ENCODE measurements around the gene CAPN12. TPM values are rescaled to one million over a fixed set of nuclear protein-coding genes. Genes with fewer than 3 reads are reported as not detected.

Gene CAPN12
- polyA plus RNA-seq, 1 of the 3 experiments (the other 2 are of a cell fraction): 3.0 TPM

- no peak overlapping the region for H3K27ac ChIP-seq (ENCODE audit: low read depth in 2 of 2, low read length in 1 of 2)
- CTCF ChIA-PET: interaction anchor here (1.1 to 1.2 kb wide), 2 partner anchors 13 to 186 kb away, joined by 3 to 4 read pairs; no protein-coding TSS in a partner anchor
- H3K9me3 ChIP-seq: no peaks in the 10 kb centered on the region
- no peak overlapping the region for H2AFZ ChIP-seq (ENCODE audit: low read depth)
- 86% methylated on average over 8 of the region's 20 CpGs for WGBS (ENCODE audit: low lambda C conversion rate)
- H3K9me2 ChIP-seq: no peaks in the 10 kb centered on the region
- POLR2A ChIA-PET: no interaction called here
- H3K27me3 ChIP-seq (ENCODE audit: insufficient read depth): no peaks in the 10 kb centered on the region
- H3K4me2 ChIP-seq: no peak overlapping the region
- H3K36me3 ChIP-seq (replicated peaks in 1 of 2; ENCODE audit: control insufficient read depth in 1 of 2, insufficient read depth in 2 of 2, low read length in 1 of 2): no peaks in the 10 kb centered on the region
- no peak overlapping the region for H3K4me3 ChIP-seq (ENCODE audit: low read depth in 2 of 2, low read length in 1 of 2)
- no peaks in the 10 kb centered on the region for H4K20me1 ChIP-seq (ENCODE audit: insufficient read depth)
- TF ChIP-seq JUND (IDR thresholded peaks at IDR 0.05): no peak
- no peak for TF ChIP-seq POLR2AphosphoS5 (IDR thresholded peaks at IDR 0.05; ENCODE audit: low read depth, low read length)
- TF ChIP-seq RXRA (IDR thresholded peaks at IDR 0.05; ENCODE audit: borderline replicate concordance, low read depth): no peak
- peak; percentile 14 for DNase-seq
- no peaks in the 10 kb centered on the region for H3K4me1 ChIP-seq (ENCODE audit: control insufficient read depth in 1 of 2, insufficient read depth in 2 of 2, low read depth in 1 of 2, low read length in 1 of 2)
- H3K9ac ChIP-seq: no peak overlapping the region
- no peaks in the 10 kb centered on the region for H3F3A ChIP-seq (replicated peaks; ENCODE audit: insufficient read depth)
- H3K79me2 ChIP-seq (ENCODE audit: insufficient read depth): no peaks in the 10 kb centered on the region
Measured at GRCh38 chr19:38743394-38744297, 628 bp downstream of the CAPN12 start.

- no peaks in the 10 kb centered on the region for H4K20me1 ChIP-seq (ENCODE audit: insufficient read depth)
- WGBS (ENCODE audit: low lambda C conversion rate): 57% methylated on average over 2 of the region's 6 CpGs
- no peak overlapping the region for H2AFZ ChIP-seq (ENCODE audit: low read depth)
- TF ChIP-seq RXRA (IDR thresholded peaks at IDR 0.05; ENCODE audit: borderline replicate concordance, low read depth) (no peak), GABPA (IDR thresholded peaks at IDR 0.05; ENCODE audit: low read depth) (no peak), TAF1 (IDR thresholded peaks at IDR 0.05; ENCODE audit: borderline replicate concordance, low read depth, low read length) (no peak), SIN3A (IDR thresholded peaks at IDR 0.05; ENCODE audit: borderline replicate concordance, low read depth, low read length) (no peak), ELF1 (IDR thresholded peaks at IDR 0.05) (no peak), REST (IDR thresholded peaks at IDR 0.05; ENCODE audit: low read depth, low read length) (no peak), MAX (IDR thresholded peaks at IDR 0.05; ENCODE audit: low read depth) (no peak)
- TF ChIP-seq, protein P1, sequence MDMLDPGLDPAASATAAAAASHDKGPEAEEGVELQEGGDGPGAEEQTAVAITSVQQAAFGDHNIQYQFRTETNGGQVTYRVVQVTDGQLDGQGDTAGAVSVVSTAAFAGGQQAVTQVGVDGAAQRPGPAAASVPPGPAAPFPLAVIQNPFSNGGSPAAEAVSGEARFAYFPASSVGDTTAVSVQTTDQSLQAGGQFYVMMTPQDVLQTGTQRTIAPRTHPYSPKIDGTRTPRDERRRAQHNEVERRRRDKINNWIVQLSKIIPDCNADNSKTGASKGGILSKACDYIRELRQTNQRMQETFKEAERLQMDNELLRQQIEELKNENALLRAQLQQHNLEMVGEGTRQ (IDR thresholded peaks at IDR 0.05; ENCODE audit: borderline replicate concordance, low read depth, low read length): no peak
- no peaks in the 10 kb centered on the region for H3K27me3 ChIP-seq (ENCODE audit: insufficient read depth)
- POLR2A ChIA-PET: no interaction called here
- CTCF ChIA-PET: interaction anchor here (1.2 kb wide), 1 partner anchor 107 kb away, joined by 3 read pairs; no protein-coding TSS in a partner anchor
- no peaks in the 10 kb centered on the region for H3K9me3 ChIP-seq
- no peak overlapping the region for H3K9ac ChIP-seq
- no peaks in the 10 kb centered on the region for H3K9me2 ChIP-seq
- no peak overlapping the region for H3K27ac ChIP-seq (ENCODE audit: low read depth in 2 of 2, low read length in 1 of 2)
- H3K4me2 ChIP-seq: no peak overlapping the region
- no peak overlapping the region for H3K4me3 ChIP-seq (ENCODE audit: low read depth in 2 of 2, low read length in 1 of 2)
- H3K79me2 ChIP-seq (ENCODE audit: insufficient read depth): no peaks in the 10 kb centered on the region
- no peaks in the 10 kb centered on the region for H3F3A ChIP-seq (replicated peaks; ENCODE audit: insufficient read depth)
- H3K36me3 ChIP-seq (replicated peaks in 1 of 2; ENCODE audit: control insufficient read depth in 1 of 2, insufficient read depth in 2 of 2, low read length in 1 of 2): no peaks in the 10 kb centered on the region
- H3K4me1 ChIP-seq (ENCODE audit: control insufficient read depth in 1 of 2, insufficient read depth in 2 of 2, low read depth in 1 of 2, low read length in 1 of 2): no peaks in the 10 kb centered on the region
- peak; percentile 22 for DNase-seq
Measured at GRCh38 chr19:38742906-38743305, 1.4 kb downstream of the CAPN12 start.
